Adrenal gland (tissue), 5 donors: ENCODE data around the gene ADAMTS13.

Source experiments
- CTCF ChIP-seq, 6 experiments: fragments of 450-650 bp in 4 of 6; fragments of 200-600 bp in 2 of 6; sonication (generic) in 1 of 6; IDR thresholded peaks; 1 replicate in 5 of 6; 2 replicates in 1 of 6; pipeline versions ENCODE4 v1.5.1 to v1.8.0; 2016 to 2021; ENCODE audit warnings: antibody characterized with exemption in 6 of 6, mild to moderate bottlenecking in 2 of 6, moderate library complexity in 1 of 6
- POLR2A ChIP-seq, 2 donors: fragments of 450-650 bp; IDR thresholded peaks; one replicate each; pipeline ENCODE4 v1.6.1; 2017; ENCODE audit warnings: antibody characterized with exemption in 2 of 2, mild to moderate bottlenecking in 2 of 2, moderate library complexity in 1 of 2
- donor health status: DM: no; HTN: no; CAD: no.

GRCh38 chr9:133455936-133456335, 33.8 kb downstream of the ADAMTS13 start:
- TF ChIP-seq CTCF (IDR thresholded peaks at IDR 0.05) = no peak
- no peak for TF ChIP-seq POLR2A (IDR thresholded peaks at IDR 0.05)
